A549 (cell line): ENCODE data around the gene CCDC43. TPM values are rescaled to one million over a fixed set of nuclear protein-coding genes. Genes with fewer than 3 reads are reported as not detected.
A peak's percentile ranks its signal among the peaks of the same experiment; 100 is the strongest.

Source experiments
- ATAC-seq, 2 experiments: fragments of 200-7000 bp in 1 of 2; fragments of >200 bp in 1 of 2; cut with Nextera tagmentation in 1 of 2; cut with Tn5 transposase in 1 of 2; 3 replicates each; pipeline versions ENCODE4 v1.8.0 to v1.9.1; 2018 to 2020; ENCODE audit warnings: mild to moderate bottlenecking in 1 of 2, moderate library complexity in 1 of 2
- CTCF ChIA-PET: fragments of 300-600 bp; sonication (Branson Sonifier 250); formaldehyde crosslinking; extraction: SDS; loops from one replicate; lab custom pipeline; 2021; ENCODE audit warnings: antibody characterized with exemption, inconsistent platforms; lab: Yijun Ruan, JAX
- POLR2A ChIA-PET: fragments of 350-600 bp; formaldehyde crosslinking; extraction: SDS; loops from one replicate; lab custom pipeline; 2021; ENCODE audit warnings: antibody characterized with exemption, inconsistent platforms; lab: Yijun Ruan, JAX
- DNase-seq, 2 experiments: peaks; one replicate each; pipeline versions ENCODE4 v3.0.0 to v3.0.0-alpha.2; 2011 to 2016; ENCODE audit warnings: low read depth in 1 of 2, low spot score in 1 of 2
- FAIRE-seq: peaks from 2 replicates; lab custom pipeline; 2011; peaks lifted over from hg19 to GRCh38; lab: Jason Lieb, UNC
- H3K27ac ChIP-seq, 2 experiments: fragments of >200 bp; sonication (Bioruptor Twin); formaldehyde crosslinking; 3 replicates each; pipeline ENCODE4 v1.5.1; 2016 to 2017
- H3K4me1 ChIP-seq: fragments of >200 bp; sonication (Bioruptor Twin); formaldehyde crosslinking; 3 replicates; pipeline ENCODE4 v1.6.1; 2016
- H3K4me2 ChIP-seq: fragments of >200 bp; sonication (Bioruptor Twin); formaldehyde crosslinking; 3 replicates; pipeline ENCODE4 v1.6.1; 2016
- H3K4me3 ChIP-seq: fragments of >200 bp; sonication (Bioruptor Twin); formaldehyde crosslinking; 3 replicates; pipeline ENCODE4 v1.5.1; 2016
- H3K9me3 ChIP-seq: fragments of >200 bp; sonication (Bioruptor Twin); formaldehyde crosslinking; 3 replicates; pipeline ENCODE4 v1.6.1; 2016
- BHLHE40 ChIP-seq: IDR thresholded peaks from 2 replicates; pipeline ENCODE4 v1.6.1; 2012; ENCODE audit warnings: low read depth, low read length, inconsistent platforms
- CBX2 ChIP-seq: fragments of 200-600 bp; sonication (generic); IDR thresholded peaks from 2 replicates; pipeline ENCODE4 v1.6.1; 2016; ENCODE audit warnings: low read depth, mild to moderate bottlenecking, borderline replicate concordance
- CBX8 ChIP-seq: fragments of 200-600 bp; sonication (generic); IDR thresholded peaks from 2 replicates; pipeline ENCODE4 v1.6.1; 2016
- CHD2 ChIP-seq: fragments of 150-350 bp; IDR thresholded peaks from 2 replicates; pipeline ENCODE4 v1.6.1; 2014; ENCODE audit warnings: low read length; ENCODE audit not compliant: partially characterized antibody
- CHD4 ChIP-seq: fragments of 200-600 bp; sonication (generic); IDR thresholded peaks from 2 replicates; pipeline ENCODE4 v1.6.1; 2016; ENCODE audit warnings: antibody characterized with exemption, mild to moderate bottlenecking, borderline replicate concordance
- CTCF ChIP-seq: fragments of >200 bp; sonication (Bioruptor Twin); formaldehyde crosslinking; IDR thresholded peaks from 3 replicates; pipeline ENCODE4 v1.5.1; 2016
- EHMT2 ChIP-seq: fragments of 200-600 bp; sonication (generic); IDR thresholded peaks from 2 replicates; pipeline ENCODE4 v1.6.1; 2016; ENCODE audit warnings: antibody characterized with exemption, low read depth, mild to moderate bottlenecking, moderate library complexity
- EP300 ChIP-seq, 2 experiments: fragments of >200 bp; sonication (Bioruptor Twin); formaldehyde crosslinking; IDR thresholded peaks; 2 replicates in 1 of 2; 3 replicates in 1 of 2; pipeline ENCODE4 v1.6.1; 2016 to 2017
- ESRRA ChIP-seq: fragments of 150-350 bp; IDR thresholded peaks from 2 replicates; pipeline ENCODE4 v1.6.1; 2014; ENCODE audit warnings: mild to moderate bottlenecking, low read length, borderline replicate concordance
- FOSL2 ChIP-seq, 2 experiments: fragments of 450-650 bp in 1 of 2; fragments of >200 bp in 1 of 2; sonication (Bioruptor Twin) in 1 of 2; formaldehyde crosslinking; IDR thresholded peaks; 2 replicates each; pipeline versions ENCODE4 v1.5.0 to v1.6.1; 2016 to 2020; ENCODE audit warnings: mild to moderate bottlenecking in 1 of 2, moderate library complexity in 1 of 2
- FOXS1 ChIP-seq: fragments of 250-450 bp; sonication (Bioruptor Pico); IDR thresholded peaks from 2 replicates; pipeline ENCODE4 v1.5.0; 2020; ENCODE audit warnings: mild to moderate bottlenecking, moderate library complexity
- GATA3 ChIP-seq: IDR thresholded peaks from 2 replicates; pipeline ENCODE4 v1.6.1; 2012; ENCODE audit warnings: borderline replicate concordance
- HEYL ChIP-seq: fragments of 250-450 bp; sonication (Bioruptor Pico); IDR thresholded peaks from 2 replicates; pipeline ENCODE4 v1.8.0; 2021; ENCODE audit warnings: mild to moderate bottlenecking, moderate library complexity
- HOXB13 ChIP-seq: fragments of 250-450 bp; sonication (Bioruptor Pico); IDR thresholded peaks from 2 replicates; pipeline ENCODE4 v1.5.0; 2020; ENCODE audit warnings: low read depth, mild to moderate bottlenecking, moderate library complexity
- KDM1A ChIP-seq: fragments of 200-600 bp; sonication (generic); IDR thresholded peaks from 2 replicates; pipeline ENCODE4 v1.6.1; 2016; ENCODE audit warnings: low read depth, mild to moderate bottlenecking
- KDM5A ChIP-seq: fragments of 200-600 bp; sonication (generic); IDR thresholded peaks from 2 replicates; pipeline ENCODE4 v1.6.1; 2016; ENCODE audit warnings: antibody characterized with exemption, mild to moderate bottlenecking
- MAFK ChIP-seq: fragments of 450-650 bp; IDR thresholded peaks from 2 replicates; pipeline ENCODE4 v1.6.1; 2014; ENCODE audit not compliant: partially characterized antibody
- MAZ ChIP-seq: fragments of 150-350 bp; IDR thresholded peaks from 2 replicates; pipeline ENCODE4 v1.6.1; 2014; ENCODE audit warnings: antibody characterized with exemption, low read depth, low read length, borderline replicate concordance
- NFE2L2 ChIP-seq: fragments of 150-350 bp; conservative IDR thresholded peaks from 2 replicates; pipeline ENCODE4 v1.6.1; 2014; ENCODE audit warnings: low read length
- NPAS2 ChIP-seq: fragments of 250-450 bp; sonication (Bioruptor Pico); IDR thresholded peaks from 2 replicates; pipeline ENCODE4 v1.8.0; 2022; ENCODE audit warnings: mild to moderate bottlenecking, moderate library complexity, borderline replicate concordance
- PHF8 ChIP-seq: fragments of 200-600 bp; sonication (generic); IDR thresholded peaks from 2 replicates; pipeline ENCODE4 v1.6.1; 2016; ENCODE audit warnings: low read depth, mild to moderate bottlenecking, antibody characterized with exemption, moderate library complexity, borderline replicate concordance
- POLR2A ChIP-seq: IDR thresholded peaks from 2 replicates; pipeline ENCODE4 v1.6.1; 2012; ENCODE audit warnings: mild to moderate bottlenecking, low read length
- POLR2AphosphoS2 ChIP-seq: conservative IDR thresholded peaks from 2 replicates; pipeline ENCODE4 v1.6.1; 2012; ENCODE audit warnings: low read length, improper control_type of control experiment, inconsistent platforms
- RCOR1 ChIP-seq: fragments of 150-350 bp; IDR thresholded peaks from 2 replicates; pipeline ENCODE4 v1.6.1; 2014; ENCODE audit warnings: antibody characterized with exemption, low read length, low read depth
- RFX5 ChIP-seq: fragments of 450-650 bp; IDR thresholded peaks from 2 replicates; pipeline ENCODE4 v1.7.1; 2014; ENCODE audit warnings: antibody characterized with exemption, mild to moderate bottlenecking, moderate library complexity
- SMC3 ChIP-seq: fragments of >200 bp; sonication (Bioruptor Twin); formaldehyde crosslinking; IDR thresholded peaks from 3 replicates; pipeline ENCODE4 v1.6.1; 2018; ENCODE audit warnings: inconsistent platforms
- TFCP2L1 ChIP-seq: fragments of 250-450 bp; sonication (Bioruptor Pico); IDR thresholded peaks from 2 replicates; pipeline ENCODE4 v1.5.0; 2021; ENCODE audit warnings: mild to moderate bottlenecking
- TP53 ChIP-seq: fragments of 250-450 bp; sonication (Bioruptor Pico); IDR thresholded peaks from 2 replicates; pipeline ENCODE4 v1.5.0; 2021; ENCODE audit warnings: mild to moderate bottlenecking, moderate library complexity
- ZFP36 ChIP-seq: fragments of 450-650 bp; IDR thresholded peaks from 2 replicates; pipeline ENCODE4 v1.6.1; 2014; ENCODE audit warnings: borderline replicate concordance; ENCODE audit not compliant: partially characterized antibody
- WGBS: methylation state at CpG from one replicate; pipeline ENCODE4 v1.1.6; 2017; ENCODE audit errors: missing lambda C conversion rate; 5-methylcytosine and 5-hydroxymethylcytosine counted together
- polyA minus RNA-seq: library from RNA; depleted of rRNA, polyadenylated mRNA; stranded (reverse); fragments of >200 nt; gene quantifications from 2 replicates; pipeline ENCODE4 v1.2.3, GENCODE V29; 2011; rRNA and poly(A)+ RNA removed
- polyA plus RNA-seq, 4 experiments: library from polyadenylated mRNA; depleted of rRNA in 3 of 4; stranded (reverse); fragments of >200 nt; fragmentation: RNase III in 1 of 4; extraction: RNeasy Plus Mini Kit Qiagen cat#74134 plus additional on column Dnase treatment in 1 of 4; gene quantifications; 2 replicates in 3 of 4; 3 replicates in 1 of 4; pipeline ENCODE4 v1.2.3, GENCODE V29; 2011 to 2017
- TF ChIP-seq, protein P1 (sequence below): fragments of 250-450 bp; sonication (Bioruptor Pico); IDR thresholded peaks from 2 replicates; pipeline ENCODE4 v1.5.0; 2020; ENCODE audit warnings: low read depth, mild to moderate bottlenecking, moderate library complexity
- TF ChIP-seq, protein P2 (sequence below): IDR thresholded peaks from 2 replicates; pipeline ENCODE4 v1.6.1; 2012
- TF ChIP-seq, protein P3 (sequence below): fragments of 200-600 bp; sonication (generic); IDR thresholded peaks from 2 replicates; pipeline ENCODE4 v1.6.1; 2016; ENCODE audit warnings: antibody characterized with exemption, mild to moderate bottlenecking, moderate library complexity
- TF ChIP-seq, protein P4 (sequence below): fragments of 450-650 bp; IDR thresholded peaks from 2 replicates; pipeline ENCODE4 v1.6.1; 2014; ENCODE audit warnings: antibody characterized with exemption

The CCDC43 gene
- 24.1 and 34.3 TPM in 2 replicates for polyA plus RNA-seq (2011; rRNA removed)
- polyA plus RNA-seq (2012; cell fraction: cytosol; rRNA removed): 6.8 and 8.2 TPM in 2 replicates
- polyA plus RNA-seq (2012; cell fraction: nucleus; rRNA removed): 2.7 and 5.3 TPM in 2 replicates
- 35.6 to 39.4 TPM (median 37.3 TPM) in 3 replicates for polyA plus RNA-seq (2017; fragmentation: RNase III; extraction: RNeasy Plus Mini Kit Qiagen cat#74134 plus additional on column Dnase treatment)
- 6.9 and 8.3 TPM in 2 replicates for polyA minus RNA-seq

- Histone ChIP-seq H3K27ac (peak within 1 kb of the TSS; percentile 80 to 92), H3K9me3 (no peaks in the 10 kb centered on the region), H3K4me3 (peak within 1 kb of the TSS; percentile 67), H3K4me2 (peak within 1 kb of the TSS; percentile 92), H3K4me1 (peaks cover 21% of the 10 kb centered on the region)
- FAIRE-seq (peak; percentile 49), ATAC-seq (peak; percentile 96 to 99), DNase-seq (peak; percentile 96 to 97)
- ChIA-PET CTCF (interaction anchor here (1.4 to 3.4 kb wide), 6 partner anchors 10 to 156 kb away, joined by 3 to 24 read pairs (median 8); no protein-coding TSS in a partner anchor), POLR2A (interaction anchor here (0.6 to 2.3 kb wide), 9 partner anchors 8 to 186 kb away, joined by 3 to 13 read pairs (median 4); partner anchors contain the start of genes DBF4B and GPATCH8)
- 2% methylated on average over 47 of the region's 51 CpGs for WGBS
- TF ChIP-seq BHLHE40 (peak; percentile 63), KDM5A (peak; percentile 99), CHD2 (no peak), CTCF (no peak), ZFP36 (no peak), KDM1A (no peak), CHD4 (no peak), SMC3 (no peak), POLR2AphosphoS2 (no peak), CBX8 (no peak), RCOR1 (no peak), HOXB13 (no peak), PHF8 (peak; percentile 96), MAFK (no peak), ESRRA (0 out of 2 replicates have a peak, but pooled peaks have one; percentile 55), TFCP2L1 (CRISPR knock-in tag) (no peak), CBX2 (no peak), TP53 (CRISPR knock-in tag) (no peak), NFE2L2 (no peak), MAZ (no peak), RFX5 (peak; percentile 53), EP300 (IDR thresholded peaks at IDR 0.05) (no peak), NPAS2 (CRISPR knock-in tag) (no peak), FOSL2 (IDR thresholded peaks at IDR 0.05) (no peak), FOSL2 (CRISPR knock-in tag; IDR thresholded peaks at IDR 0.05) (no peak), GATA3 (peak; percentile 50; the same call in 1 of the 2 replicates), HEYL (CRISPR knock-in tag) (no peak), FOXS1 (no peak), EHMT2 (no peak), POLR2A (peak; percentile 98)
- TF ChIP-seq, protein P1, sequence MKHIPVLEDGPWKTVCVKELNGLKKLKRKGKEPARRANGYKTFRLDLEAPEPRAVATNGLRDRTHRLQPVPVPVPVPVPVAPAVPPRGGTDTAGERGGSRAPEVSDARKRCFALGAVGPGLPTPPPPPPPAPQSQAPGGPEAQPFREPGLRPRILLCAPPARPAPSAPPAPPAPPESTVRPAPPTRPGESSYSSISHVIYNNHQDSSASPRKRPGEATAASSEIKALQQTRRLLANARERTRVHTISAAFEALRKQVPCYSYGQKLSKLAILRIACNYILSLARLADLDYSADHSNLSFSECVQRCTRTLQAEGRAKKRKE: 0 out of 2 replicates have a peak, but pooled peaks have one; percentile 33
- TF ChIP-seq, protein P2, sequence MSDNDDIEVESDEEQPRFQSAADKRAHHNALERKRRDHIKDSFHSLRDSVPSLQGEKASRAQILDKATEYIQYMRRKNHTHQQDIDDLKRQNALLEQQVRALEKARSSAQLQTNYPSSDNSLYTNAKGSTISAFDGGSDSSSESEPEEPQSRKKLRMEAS: peak; percentile 95
- TF ChIP-seq, protein P3, sequence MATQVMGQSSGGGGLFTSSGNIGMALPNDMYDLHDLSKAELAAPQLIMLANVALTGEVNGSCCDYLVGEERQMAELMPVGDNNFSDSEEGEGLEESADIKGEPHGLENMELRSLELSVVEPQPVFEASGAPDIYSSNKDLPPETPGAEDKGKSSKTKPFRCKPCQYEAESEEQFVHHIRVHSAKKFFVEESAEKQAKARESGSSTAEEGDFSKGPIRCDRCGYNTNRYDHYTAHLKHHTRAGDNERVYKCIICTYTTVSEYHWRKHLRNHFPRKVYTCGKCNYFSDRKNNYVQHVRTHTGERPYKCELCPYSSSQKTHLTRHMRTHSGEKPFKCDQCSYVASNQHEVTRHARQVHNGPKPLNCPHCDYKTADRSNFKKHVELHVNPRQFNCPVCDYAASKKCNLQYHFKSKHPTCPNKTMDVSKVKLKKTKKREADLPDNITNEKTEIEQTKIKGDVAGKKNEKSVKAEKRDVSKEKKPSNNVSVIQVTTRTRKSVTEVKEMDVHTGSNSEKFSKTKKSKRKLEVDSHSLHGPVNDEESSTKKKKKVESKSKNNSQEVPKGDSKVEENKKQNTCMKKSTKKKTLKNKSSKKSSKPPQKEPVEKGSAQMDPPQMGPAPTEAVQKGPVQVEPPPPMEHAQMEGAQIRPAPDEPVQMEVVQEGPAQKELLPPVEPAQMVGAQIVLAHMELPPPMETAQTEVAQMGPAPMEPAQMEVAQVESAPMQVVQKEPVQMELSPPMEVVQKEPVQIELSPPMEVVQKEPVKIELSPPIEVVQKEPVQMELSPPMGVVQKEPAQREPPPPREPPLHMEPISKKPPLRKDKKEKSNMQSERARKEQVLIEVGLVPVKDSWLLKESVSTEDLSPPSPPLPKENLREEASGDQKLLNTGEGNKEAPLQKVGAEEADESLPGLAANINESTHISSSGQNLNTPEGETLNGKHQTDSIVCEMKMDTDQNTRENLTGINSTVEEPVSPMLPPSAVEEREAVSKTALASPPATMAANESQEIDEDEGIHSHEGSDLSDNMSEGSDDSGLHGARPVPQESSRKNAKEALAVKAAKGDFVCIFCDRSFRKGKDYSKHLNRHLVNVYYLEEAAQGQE: no peak
- TF ChIP-seq, protein P4, sequence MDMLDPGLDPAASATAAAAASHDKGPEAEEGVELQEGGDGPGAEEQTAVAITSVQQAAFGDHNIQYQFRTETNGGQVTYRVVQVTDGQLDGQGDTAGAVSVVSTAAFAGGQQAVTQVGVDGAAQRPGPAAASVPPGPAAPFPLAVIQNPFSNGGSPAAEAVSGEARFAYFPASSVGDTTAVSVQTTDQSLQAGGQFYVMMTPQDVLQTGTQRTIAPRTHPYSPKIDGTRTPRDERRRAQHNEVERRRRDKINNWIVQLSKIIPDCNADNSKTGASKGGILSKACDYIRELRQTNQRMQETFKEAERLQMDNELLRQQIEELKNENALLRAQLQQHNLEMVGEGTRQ: peak; percentile 48; the same call in 1 of the 2 replicates
These were observed at the start of gene CCDC43 for GRCh38 chr17:44689477-44690217. Gene CCDC43 (minus strand): TSS chr17:44689776. CDS start chr17:44689753, 23 bp downstream.
